GM19240 (cell line): ENCODE measurements around the gene SLC35B4.
A peak's percentile ranks its signal among the peaks of the same experiment; 100 is the strongest.

Experiments used
- DNase-seq: peaks from one replicate; pipeline ENCODE4 v3.0.0; 2011; ENCODE audit warnings: low spot score; ENCODE audit not compliant: insufficient read length

The SLC35B4 gene

DNA sequence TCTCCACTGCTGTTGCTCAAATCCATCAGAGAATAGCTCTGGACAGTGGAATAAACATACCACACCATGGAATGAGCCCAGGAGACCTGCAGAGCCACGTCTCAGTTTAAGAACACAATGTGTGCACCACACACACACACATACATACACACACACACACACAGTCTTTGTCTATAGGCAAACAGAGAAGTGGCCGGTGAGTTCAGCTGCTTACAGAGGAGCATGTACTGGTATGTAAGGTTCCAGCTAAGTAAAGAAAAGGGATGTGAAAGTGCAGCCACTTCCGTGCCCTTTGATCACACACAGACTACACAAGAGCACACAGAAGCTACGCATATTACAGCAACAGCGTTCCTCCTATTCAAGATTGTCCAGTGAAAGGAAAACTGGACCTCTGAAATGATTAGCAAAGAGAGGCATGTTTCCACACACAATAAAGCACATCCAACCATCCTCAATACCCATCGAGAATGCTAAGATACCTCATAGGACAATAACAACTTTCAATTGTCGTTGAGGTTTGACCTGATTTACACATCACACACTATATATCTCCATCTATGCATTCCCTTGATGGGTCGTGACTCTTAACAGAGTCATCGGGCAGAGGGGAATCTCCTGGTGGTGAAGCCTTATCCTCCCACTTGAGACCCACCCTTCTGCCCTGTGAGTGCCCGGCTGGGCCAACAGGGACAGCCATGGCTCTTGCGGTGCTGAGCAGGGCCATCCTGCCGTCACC is 23.6 kb downstream of the SLC35B4 start:
- DNase-seq: peak; percentile 29

DNA sequence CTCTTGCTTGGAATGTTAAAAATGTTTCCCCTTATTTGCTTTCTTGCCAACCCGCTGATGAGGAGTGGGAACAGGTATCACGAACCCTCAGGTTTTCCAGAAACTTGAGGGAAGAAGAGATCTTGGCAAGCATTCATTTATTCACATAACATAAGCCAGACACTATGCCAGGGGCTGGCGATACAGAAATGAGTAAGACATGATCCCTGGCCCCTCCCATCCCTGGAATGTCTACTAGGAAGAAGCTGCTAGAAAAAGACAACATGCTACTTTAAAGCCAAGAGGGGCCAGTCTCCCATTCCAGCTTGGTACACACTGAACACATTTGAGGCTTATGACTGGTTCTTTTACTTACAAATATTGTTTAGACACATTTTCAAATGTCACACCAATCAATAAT is 26.4 kb downstream of the SLC35B4 start:
- no peak for DNase-seq

DNA sequence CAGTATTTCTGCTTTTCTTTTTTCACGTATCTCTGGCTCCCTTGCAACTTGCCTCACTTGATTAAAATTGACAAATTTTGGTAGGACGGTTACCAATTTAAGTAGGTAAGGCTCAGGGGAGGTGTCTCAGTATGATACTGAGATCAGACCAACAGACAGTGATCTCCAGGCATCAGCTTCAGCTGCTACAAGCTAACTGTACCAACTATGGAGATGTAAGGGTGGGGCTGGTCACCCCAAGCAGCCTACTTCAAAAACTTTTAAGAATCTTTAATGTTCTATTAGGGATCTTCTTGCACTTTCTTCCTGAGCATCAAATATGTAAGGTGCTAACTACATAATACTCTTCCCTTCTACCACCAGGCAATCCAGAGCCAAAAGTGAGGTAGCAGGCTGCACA is 26.9 kb downstream of the SLC35B4 start:
- DNase-seq: no peak

DNA sequence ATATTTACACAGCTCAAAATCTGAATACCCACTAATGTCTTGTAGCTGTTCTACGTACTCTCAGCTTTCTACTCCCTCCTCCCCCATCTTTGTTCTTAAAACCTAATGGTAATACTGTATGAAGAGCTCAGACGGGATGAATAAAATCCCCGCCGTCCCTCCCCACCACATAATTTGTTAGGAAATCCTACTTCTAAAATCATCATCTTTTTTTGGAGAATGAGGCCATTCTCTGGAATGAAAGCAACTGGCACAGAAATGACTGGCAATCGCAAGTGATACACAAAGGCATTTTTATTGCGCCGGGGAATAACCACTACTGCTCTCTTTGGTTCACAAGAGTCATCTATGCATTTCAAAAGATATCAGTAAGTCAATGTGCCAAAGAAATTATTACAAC is 27.3 kb downstream of the SLC35B4 start:
- DNase-seq: no peak

DNA sequence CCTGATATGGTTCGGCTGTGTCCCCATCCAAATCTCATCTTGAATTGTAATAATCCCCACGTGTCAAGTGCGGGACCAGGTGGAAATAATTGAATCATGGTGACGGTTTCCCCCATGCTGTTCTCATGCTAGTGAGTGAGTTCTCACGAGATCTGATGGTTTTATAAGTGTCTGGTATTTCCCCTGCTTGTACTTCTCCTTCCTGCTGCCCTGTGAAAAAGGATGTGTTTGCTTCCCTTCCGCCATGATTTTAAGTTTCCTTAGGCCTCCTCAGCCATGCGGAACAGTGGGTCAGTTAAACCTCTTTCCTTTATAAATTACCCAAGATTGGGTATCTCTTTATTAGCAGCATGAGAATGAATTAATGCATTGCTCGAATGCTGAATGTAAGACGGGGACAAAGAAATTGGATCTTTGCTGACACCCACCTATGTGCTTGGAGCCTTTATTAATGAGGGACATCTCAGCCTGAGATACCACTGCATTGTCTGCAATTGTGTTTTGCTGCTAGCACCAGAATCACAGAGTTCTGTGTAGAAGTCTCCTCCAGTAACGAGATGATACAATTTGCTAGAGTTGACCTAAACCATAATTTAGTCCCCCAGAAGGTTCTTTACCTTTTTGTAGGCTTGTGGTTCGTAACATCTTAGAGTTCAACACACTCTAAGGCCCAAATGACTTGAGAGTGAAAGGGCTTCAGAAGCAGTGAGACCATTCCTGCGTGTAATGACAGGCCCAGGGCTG is 28.6 kb downstream of the SLC35B4 start:
- DNase-seq: no peak

DNA sequence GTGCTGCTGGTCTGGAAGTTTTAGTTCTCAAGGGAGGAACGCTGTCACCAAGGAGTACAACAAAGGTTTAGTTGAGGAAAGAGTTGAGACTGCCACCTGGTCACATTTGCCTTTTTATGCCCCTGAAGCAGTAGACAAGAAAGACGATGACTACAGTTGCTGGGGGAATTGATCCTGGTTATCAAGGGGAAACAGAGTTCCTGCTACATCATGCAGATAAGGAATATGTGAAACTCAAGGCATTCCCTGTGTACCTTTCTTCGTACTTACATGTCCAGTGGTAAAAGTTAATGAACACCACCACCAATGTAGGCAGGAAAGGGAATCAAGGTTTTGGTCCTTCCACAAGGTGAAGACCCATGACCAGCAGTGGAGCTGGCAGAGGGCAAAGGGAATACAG is 31.8 kb downstream of the SLC35B4 start:
- DNase-seq: no peak

DNA sequence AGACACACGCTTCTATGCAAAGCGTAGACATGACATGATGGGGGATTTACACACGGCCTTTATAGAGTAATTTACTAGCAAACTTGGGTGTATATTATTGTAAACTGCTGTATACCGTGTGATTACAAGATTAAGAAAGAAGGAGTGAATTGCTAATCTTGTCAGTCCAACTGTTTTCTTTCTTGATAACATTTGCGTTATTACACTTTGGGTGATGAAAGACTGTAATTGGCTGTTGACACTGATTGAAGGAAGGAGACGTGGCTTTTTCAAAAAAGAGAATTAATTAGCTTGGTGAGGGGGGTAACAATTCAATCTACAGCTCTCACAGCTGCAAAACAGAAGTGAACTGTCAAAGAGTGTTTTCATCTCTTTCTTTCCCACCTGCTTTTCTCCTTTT is 32.7 kb downstream of the SLC35B4 start:
- no peak for DNase-seq

DNA sequence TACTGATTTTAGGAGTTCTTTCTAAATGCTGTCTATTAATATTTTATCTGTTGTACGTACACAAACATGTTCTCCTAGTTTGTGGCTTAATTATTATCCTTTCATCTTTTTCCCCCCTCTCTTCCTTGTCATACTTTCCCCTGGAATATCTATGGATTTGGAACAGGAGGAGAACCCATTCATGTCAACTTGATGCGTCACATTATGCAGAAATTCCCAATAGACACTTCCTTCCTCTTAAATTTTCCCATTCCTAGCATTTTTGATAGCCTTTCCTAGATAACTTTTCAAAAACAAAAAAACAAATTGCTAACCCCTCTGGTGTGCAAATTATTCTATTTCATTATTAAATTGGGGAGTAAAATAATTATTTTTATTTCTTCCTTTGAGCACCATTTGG is 36.2 kb downstream of the SLC35B4 start:
- DNase-seq: no peak

DNA sequence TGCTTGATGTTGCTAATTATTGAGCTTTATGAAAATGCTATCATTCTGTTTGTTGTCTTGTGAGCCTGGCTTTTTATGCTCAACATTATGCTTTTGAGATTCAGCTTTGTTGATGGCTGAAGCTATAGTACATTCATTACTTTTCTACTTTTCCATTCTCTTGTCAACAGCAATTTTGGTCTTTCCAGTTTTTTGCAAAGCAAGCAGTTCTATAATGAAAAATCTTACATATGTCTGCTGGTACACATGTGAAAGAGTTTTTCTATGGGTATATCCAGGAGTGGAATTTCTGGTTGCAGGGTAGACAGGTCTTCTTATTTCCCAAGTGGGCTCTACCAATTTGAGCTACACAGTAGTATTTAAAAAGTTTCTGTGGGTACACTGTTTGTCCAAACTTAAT is 36.8 kb downstream of the SLC35B4 start:
- no peak for DNase-seq

DNA sequence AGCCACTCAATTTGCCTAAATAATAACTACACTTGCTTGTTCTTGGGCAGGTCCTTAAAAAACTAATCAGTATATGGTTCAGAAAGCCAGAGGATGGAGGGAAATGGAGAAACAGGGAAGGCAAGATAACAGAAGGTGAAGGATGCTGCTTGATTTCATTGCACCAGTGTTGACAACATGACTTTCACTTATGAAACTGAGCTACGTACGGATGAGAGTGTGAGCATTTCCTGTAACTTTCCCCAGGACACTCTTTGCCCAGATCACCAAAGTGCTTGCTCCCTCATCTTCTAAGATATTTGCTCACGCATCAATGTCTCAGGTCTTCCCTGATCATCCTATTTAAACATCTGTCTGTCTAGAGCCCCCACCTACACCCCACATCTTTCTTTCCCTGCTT is 37.4 kb downstream of the SLC35B4 start:
- DNase-seq: no peak

DNA sequence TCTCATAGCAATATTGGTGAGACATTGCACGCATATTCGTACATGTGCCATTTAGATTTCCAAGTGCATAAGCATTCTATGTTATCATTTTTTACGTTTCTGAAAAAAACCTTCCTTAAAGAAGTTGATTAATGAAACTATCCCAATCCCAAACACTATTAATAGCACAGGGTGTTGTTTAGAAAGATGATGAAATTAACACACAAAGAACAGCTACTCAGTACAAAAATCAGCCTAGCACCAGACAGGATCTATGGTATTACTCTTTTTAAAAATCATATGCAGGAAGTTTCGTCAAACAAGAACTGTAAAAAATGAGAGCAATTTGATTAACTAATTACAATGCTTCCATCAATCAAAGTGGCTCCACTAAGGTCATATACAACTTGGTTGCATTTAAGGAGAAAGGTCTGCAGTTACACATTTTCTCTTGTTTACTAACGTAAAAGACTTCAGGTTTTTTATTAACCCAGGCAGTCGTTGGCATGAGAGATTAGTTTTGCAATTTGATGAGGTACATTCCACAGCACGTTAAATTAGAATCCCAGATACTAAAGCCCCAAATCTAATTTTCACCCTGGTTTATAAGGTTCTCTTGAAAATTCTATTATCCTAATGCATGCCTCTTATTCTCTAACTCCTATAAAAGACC is 38.1 kb downstream of the SLC35B4 start:
- no peak for DNase-seq

DNA sequence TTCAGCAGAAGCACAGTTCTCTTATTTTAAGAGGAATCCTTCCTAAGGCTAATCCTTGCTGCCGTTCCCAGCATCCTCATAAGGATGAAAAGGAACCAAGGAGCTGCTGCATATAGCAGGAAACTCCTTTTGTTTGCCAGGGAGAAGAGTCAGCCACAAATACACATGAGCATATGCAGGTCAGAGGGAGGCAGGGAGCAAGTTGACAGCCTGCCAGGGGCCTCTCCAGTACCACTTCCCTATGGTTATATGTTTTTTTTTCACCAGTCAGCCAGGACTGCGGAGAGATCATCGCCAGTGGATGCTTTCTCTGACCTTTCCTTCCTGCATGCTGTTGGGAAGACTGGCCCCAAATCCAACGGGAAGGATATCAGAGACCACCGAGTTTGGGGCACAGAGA is 39.8 kb downstream of the SLC35B4 start:
- no peak for DNase-seq

DNA sequence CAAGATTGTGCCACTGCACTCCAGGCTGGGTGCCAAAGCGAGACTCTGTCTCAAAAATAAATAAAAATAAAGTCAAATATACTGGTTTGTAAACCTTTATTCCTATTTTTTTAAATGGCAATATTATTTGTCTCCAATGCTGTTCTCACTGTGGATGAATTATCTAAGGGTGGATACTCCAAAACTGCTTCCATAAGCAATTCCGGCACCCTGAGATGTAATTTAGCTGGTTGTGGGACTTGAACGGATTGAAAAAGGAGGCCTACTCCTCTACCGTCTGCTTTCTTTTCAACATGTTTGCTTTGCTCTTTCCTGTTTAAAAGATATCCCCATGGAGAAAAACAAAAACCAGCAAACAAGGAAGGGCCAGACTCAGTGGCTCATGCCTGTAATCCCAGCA is 54.4 kb downstream of the SLC35B4 start:
- DNase-seq: no peak

DNA sequence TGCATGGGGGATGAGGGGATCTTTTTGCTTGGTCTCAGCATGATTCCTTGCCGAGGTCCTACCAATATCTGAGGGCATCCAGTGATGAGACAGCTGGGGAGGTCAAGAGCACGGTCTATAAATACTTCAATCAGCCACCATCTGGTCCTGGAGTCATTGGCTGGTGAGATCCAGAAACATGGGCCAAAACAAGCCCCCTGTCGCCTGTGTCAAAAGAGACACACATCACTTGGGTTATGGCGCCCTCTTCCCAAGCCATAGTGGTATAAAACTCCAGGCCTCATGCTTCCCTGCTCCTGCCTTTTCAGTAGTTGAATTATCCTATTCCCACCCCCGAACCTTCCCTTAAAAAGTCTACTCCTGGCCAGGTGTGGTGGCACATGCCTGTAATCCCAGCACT is 60.9 kb downstream of the SLC35B4 start:
- no peak for DNase-seq

DNA sequence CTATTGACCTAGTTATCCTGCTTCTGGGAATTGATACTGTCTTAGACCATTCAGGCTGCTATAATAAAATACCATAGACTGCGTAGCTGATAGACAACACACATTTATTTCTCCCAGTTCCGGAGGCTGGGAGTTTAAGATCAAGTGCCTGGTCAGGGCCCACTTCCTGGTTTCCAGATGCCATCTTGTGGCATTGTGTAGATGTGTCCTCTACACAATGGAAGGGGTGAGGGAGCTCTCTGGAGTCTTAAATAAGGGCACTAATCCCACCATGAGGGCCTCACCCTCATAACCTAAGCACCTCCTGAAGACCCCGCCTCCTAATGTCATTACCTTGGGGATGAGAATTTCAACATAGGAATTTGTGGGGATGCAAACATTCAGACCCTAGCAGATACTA is 62.4 kb downstream of the SLC35B4 start:
- DNase-seq: no peak

DNA sequence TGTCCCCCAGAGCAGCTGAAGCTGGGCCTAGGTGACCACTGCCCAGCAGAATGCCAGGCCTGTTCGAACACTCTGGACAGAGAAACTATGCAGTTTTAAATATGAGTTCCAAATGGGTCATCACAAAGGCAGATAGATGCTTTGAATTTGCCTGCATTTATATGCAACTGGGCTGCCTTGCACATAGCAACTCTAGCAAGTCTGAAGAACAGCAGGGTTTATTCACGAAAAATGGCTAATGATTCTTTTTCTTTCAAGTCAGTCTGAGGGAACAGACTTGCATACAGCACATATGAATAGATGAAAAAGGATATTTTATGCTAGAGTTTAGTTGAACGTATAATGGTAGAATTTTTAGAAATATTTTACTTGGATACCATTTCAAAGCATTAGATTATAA is 68.5 kb downstream of the SLC35B4 start:
- no peak for DNase-seq

DNA sequence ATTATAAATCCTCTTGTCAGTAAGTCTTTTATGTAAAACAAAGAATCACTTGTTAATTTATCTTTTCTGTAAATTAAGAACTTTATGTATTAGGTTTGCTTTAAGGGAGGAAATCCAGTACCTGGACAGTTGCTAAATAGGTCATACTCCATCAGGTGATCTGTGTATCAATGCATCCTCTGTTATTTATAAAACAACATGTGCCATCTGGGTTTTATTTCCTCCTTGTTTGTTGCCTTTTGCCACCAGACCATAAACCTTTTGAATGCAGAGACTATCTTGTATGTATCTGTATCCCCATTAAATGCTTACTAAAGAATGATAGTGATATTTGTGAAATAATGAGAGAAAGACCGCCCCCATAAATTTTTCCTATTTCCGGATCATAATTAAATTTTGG is 70.0 kb downstream of the SLC35B4 start:
- no peak for DNase-seq

DNA sequence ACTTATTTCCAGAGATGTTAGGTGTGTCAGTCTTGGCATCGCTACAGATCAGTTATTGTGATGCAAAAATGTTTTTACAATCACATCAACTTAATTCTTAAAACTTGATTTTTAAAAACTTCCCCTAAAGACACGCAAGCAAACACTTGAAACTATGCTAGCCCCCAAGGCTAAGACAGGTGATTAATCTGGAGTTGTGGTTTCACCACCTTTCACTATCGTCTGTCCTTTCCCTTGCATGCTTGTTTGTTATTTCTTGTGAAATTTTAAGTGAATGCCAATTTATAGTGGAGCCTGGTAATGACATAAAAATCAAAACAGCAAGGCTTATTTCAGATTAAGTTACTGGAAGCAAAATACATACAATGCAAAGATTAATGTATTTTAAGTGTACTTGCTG is 70.4 kb downstream of the SLC35B4 start:
- no peak for DNase-seq

DNA sequence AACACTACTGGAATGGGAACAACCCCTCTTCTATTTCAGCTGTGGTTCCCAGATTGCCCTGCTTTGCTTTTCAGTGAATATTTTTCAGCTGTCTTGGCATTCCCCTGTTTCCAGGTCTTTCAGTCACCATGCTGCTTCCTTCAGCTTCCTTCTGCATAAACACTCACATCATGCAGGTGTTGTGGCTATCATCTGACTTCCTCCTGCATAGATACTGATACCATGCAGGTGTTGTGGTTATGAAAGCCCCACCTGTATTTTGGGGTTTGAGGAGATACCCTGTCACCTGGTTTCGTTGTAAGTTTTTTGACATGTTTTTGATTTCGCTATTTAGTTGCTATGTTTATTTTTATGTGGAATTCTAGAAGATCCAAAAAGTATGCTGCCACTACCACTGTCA is 71.5 kb downstream of the SLC35B4 start:
- no peak for DNase-seq
